CMK (cell line): ENCODE measurements around the gene SPTSSA.
A peak's percentile ranks its signal among the peaks of the same experiment; 100 is the strongest.
"Not testable (repeated sequence)": the region's sequence is repeated elsewhere in the genome, so short reads cannot be mapped to it uniquely, and the experiment has no call there.

Experiments used
- DNase-seq: peaks from one replicate; pipeline ENCODE4 v3.0.0-alpha.2; 2010; ENCODE audit warnings: low read depth

The SPTSSA gene

GRCh38 chr14:34426313-34427295, 35.4 kb downstream of the SPTSSA start:
- DNase-seq = no peak

GRCh38 chr14:34425095-34425851, 36.8 kb downstream of the SPTSSA start:
- DNase-seq = no peak

DNA sequence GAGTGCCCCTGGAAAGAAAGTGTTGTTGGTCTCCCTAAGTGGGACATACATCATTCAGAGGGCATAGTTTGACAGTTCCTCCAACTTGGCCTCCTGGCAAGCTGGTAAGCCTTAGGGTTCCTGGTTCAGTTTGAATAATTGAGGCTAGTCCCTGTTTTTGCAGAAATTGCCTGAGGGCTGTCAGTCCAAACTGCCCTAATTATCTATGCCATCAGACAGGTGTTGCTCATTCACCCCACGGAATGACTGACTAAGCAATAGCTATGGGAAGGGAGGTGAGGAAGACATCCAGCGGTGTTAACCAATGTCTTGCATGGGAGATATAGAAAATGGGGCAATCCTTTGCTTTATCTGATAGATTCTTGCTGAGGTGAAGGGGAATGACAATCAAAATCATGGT, 37.6 kb downstream of the SPTSSA start:
- DNase-seq = no peak

DNA sequence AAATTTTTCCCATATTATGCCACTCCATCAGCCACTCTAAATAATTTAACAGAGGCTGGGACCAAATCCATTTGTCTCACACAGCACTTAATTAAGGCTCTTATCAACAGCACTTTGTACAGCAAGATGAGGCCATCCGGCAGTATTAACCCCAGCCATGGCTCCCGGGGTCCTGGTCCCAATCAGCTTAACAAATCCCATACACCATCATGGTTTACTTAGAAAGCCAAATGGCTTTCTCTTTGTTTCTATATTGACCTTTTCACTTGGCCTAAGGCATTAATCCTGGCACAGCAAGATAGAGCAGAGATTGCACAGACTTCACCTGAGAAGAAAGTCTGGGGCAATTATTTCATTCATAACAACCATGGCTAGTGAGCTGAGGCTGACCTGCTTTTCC, 38.6 kb downstream of the SPTSSA start:
- DNase-seq = no peak

DNA sequence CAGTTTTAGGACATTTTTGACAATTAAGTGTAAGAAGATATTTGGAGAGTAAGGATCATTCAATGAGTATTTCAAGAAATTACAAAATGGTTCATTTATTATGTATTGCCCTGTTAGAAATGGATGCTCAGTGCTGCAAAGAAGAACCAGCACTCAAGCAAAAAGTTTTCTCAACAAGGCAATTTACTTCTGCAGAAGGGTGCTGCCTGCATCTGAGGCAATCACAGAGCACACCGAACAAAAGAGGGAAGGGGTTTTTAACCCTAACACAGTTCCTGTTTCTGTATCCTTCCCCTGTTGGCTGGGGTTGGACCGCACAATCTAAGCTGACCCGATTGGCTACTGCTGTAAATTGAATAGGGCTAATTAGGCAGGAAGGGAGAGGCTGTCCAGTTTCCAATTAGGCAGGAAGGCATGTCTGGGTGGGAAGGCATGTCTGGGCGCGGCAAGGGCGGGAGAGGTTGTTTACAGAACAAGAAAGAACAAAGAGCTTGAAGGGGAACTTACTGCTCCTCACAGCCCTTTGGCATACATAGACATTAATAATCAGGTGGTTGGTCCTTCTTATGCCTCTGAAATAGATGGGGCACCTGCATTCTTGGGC, 41.4 kb downstream of the SPTSSA start:
- no peak for DNase-seq

DNA sequence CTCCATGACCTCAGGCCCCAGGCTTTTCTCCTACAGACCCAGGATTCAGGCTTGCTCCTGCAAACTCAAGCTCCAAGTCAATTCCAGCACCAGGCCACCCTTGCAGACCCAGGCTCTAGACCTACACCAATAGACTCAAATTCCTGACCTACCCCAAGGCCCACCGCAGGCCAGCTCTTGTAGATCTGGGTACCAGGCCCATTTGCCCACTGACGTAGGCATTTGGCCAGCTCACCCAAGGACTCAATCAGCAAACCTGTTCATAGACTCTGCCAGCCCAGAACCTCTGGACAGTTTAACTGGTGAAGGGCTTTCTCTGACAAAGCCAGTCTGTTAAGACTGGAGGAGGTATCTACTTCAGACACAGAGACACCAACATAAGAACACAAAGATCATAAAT, 52.3 kb downstream of the SPTSSA start:
- DNase-seq = no peak

- DNase-seq = no peak
Observed at GRCh38 chr14:34407951-34408350, 54.1 kb downstream of the SPTSSA start.

DNA sequence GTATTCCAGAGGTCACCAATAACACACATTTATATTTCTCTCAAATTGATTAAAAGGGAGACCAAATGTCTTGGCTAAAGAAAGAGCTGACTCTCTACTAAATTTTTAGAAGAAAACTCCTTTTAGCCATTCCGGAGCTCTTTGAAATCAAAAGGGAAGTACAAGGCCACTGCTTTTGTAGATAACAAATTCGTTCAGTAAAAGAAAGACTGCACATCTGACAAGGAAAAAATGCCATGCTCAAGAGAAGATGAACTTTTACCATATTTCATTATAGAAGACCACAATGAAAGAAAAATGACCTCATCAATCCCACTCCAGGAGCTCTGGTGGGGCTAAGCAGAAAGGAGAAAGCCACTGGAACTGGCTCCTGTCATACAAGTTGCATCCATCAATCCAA, 57.6 kb downstream of the SPTSSA start:
- DNase-seq = peak; percentile 8

DNA sequence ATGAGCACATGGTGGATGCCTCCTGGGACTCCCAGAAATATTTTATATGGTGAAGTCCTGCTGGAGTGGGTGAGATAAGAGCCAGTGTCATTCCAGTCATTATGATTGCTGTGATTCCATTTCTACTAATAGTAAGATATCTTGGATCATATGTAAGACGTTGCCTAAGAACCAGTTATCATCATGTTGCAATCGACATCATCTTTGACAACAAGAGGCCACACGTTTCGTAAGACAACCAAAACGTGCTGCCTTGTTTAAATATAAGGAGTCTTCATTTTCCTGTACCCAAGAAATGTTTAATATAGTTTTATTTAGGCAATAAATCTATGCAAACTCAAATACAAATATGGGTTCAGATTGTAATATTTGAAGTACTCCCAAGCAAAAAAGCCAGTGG, 58.4 kb downstream of the SPTSSA start:
- DNase-seq = no peak

- DNase-seq = no peak
Observed at GRCh38 chr14:34398024-34398423, 64.0 kb downstream of the SPTSSA start.

DNA sequence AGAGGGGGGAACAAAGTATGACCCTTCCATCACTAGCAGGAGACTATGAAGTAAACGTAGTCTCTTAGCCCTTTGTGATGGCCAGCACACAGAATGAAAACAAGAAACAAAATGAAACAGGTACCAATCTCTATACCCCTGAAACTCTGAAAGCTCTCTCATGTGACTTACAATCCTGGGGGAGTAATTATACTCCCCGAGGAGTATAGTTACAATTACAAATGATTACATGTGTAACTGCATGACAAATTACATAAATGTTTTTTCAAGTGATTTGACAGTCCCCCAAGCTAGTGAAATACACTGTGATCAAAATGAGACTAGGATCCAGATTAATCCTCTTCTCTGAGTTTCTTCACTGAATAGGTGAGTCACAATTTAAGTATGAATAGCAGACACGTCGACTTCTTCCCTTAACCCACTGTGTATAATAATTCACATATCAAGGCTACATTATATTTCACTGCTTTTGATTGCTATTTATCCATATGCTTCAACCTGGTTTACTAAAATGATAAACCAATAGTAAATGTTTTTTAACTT, 74.0 kb downstream of the SPTSSA start:
- DNase-seq = no peak

DNA sequence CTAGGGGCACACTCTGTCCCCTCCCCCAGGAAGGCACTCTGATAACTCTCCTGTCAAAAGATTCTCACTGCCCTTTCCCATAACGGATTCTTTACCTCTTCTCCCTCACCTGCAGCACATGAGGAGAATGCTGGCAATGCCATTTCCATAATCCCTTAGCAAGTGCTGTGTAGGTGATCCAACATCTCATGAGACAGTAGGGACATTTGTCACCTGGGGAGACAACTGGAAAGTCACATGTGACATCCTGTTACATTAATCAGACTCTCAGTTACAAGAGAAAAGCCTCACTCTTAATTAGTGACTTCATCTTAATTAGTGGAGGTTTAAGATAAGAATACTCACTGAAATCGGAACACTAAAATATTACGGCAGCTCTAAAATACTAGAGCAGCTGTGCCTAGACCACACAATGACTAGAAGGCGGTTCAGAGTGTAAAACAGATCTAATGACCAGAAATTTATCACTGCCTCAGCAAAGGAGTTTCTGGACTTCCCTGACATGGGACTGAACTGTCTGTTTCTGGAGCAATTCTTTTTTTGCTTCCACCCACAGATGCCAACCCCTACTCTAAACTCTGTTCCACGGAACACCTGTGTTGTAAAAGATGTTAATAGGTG, 75.1 kb downstream of the SPTSSA start:
- DNase-seq = no peak

DNA sequence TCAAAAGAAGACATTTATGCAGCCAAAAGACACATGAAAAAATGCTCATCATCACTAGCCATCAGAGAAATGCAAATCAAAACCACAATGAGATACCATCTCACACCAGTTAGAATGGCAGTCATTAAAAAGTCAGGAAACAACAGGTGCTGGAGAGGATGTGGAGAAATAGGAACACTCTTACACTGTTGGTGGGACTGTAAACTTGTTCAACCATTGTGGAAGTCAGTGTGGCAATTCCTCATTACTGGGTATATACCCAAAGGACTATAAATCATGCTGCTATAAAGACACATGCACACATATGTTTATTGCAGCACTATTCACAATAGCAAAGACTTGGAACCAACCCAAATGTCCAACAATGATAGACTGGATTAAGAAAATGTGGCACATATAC, 76.2 kb downstream of the SPTSSA start:
- not testable (repeated sequence) for DNase-seq

- DNase-seq = no peak
Observed at GRCh38 chr14:34383839-34384238, 78.2 kb downstream of the SPTSSA start.
